NCI-H1417 (cell line): ENCODE results near the gene CECR2.

Experiments
- DNase-seq, 3 experiments: peaks; one replicate each; lab custom pipeline; 2025; lab: John Stamatoyannopoulos, UW

CECR2 gene

GRCh38 chr22:17368144-17368543 lies 1.1 kb upstream of the CECR2 start:
- no peak for DNase-seq

- DNase-seq: peak; percentile 82 to 92 (median 88)
These were observed 464 bp upstream of the CECR2 start for GRCh38 chr22:17368554-17369438.

GRCh38 chr22:17370026-17370765 lies 936 bp downstream of the CECR2 start:
- peak in 2 of 3 experiments; percentile 48 to 76 for DNase-seq

- peak in 2 of 3 experiments; percentile 42 to 49 for DNase-seq
These were observed 1.6 kb downstream of the CECR2 start for GRCh38 chr22:17370766-17371432.

GRCh38 chr22:17371448-17371847 lies 2.2 kb downstream of the CECR2 start:
- peak in 1 of 3 experiments; percentile 49 for DNase-seq

- DNase-seq: peak in 1 of 3 experiments; percentile 12
These were observed 4.6 kb downstream of the CECR2 start for GRCh38 chr22:17373855-17374254.

GRCh38 chr22:17375914-17376614 lies 6.8 kb downstream of the CECR2 start:
- DNase-seq: no peak

GRCh38 chr22:17376950-17377349 lies 7.7 kb downstream of the CECR2 start:
- no peak for DNase-seq

- DNase-seq: no peak
These were observed 10.7 kb downstream of the CECR2 start for GRCh38 chr22:17379944-17380343.

GRCh38 chr22:17380359-17381087 lies 11.3 kb downstream of the CECR2 start:
- no peak for DNase-seq

- DNase-seq: peak in 2 of 3 experiments; percentile 3 to 11
These were observed 12.1 kb downstream of the CECR2 start for GRCh38 chr22:17381192-17381913.

GRCh38 chr22:17384612-17385330 lies 15.5 kb downstream of the CECR2 start:
- DNase-seq: no peak

GRCh38 chr22:17387356-17387755 lies 18.1 kb downstream of the CECR2 start:
- DNase-seq: no peak

- no peak for DNase-seq
These were observed 19.0 kb downstream of the CECR2 start for GRCh38 chr22:17388235-17388634.

- no peak for DNase-seq
These were observed 20.8 kb downstream of the CECR2 start for GRCh38 chr22:17390087-17390486.

GRCh38 chr22:17396516-17396915 lies 27.3 kb downstream of the CECR2 start:
- DNase-seq: no peak

- no peak for DNase-seq
These were observed 28.7 kb downstream of the CECR2 start for GRCh38 chr22:17397756-17398547.

GRCh38 chr22:17400305-17400704 lies 31.0 kb downstream of the CECR2 start:
- no peak for DNase-seq

GRCh38 chr22:17401728-17402127 lies 32.5 kb downstream of the CECR2 start:
- no peak for DNase-seq
